OCI-LY1 (cell line): ENCODE measurements around the gene KLHDC4.

Experiments
- EZH2 ChIP-seq: fragments of 200-600 bp; sonication (generic), shearing (Covaris generic); IDR thresholded peaks from 2 replicates; pipeline ENCODE4 v1.8.0; 2017; ENCODE audit warnings: borderline replicate concordance, mixed run types, mild to moderate bottlenecking, antibody characterized with exemption, low read length, moderate library complexity, mixed read lengths
- TF ChIP-seq, protein P1 (sequence below): fragments of 200-600 bp; sonication (generic), shearing (Covaris generic); IDR thresholded peaks from 2 replicates; pipeline ENCODE4 v1.5.1; 2017; ENCODE audit warnings: mild to moderate bottlenecking, antibody characterized with exemption, low read length, moderate library complexity, mixed read lengths

DNA sequence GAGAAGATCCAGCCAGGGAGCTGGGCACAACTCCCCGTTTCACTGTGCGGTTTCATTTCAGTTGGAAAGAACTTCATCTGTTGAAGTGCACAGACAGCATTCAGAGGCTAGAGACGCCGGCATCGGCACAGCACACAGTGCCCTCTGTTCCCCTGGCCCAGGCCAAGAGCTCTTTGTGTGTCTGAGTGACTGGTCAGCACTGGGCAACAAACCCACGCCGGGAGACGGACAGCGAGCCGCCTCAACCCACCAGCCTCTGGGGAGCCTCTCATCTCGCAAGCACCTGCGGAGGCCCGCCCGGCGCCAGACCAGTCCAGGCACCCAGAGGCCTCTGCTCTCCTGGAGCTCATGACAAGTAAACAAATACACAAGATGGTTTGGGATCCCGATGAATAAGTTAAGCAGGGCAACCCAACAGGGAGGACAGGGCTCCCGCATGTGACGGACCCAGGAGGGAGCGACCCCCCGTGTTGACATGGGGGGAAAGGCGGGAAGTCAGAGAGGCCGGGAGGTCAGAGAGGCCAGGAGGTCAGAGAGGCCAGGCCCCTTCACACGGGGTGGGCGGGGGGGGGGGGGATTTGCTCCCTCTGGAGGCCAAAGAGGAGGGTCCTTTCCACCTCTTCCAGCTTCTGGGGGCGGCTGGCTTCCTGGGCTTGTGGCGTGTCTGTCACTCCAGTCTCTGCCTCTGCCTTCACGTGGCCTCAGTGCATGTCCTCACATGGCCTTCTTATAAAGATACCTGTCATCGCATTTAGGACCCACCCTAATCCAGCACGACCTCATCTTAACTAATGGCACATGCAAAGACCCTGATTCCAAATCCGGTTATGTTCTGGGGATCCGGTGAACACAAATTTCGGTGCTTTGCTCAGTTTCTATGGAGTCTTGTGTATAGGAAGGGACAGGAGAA is 25.8 kb upstream of the KLHDC4 start:
- TF ChIP-seq, protein P1, sequence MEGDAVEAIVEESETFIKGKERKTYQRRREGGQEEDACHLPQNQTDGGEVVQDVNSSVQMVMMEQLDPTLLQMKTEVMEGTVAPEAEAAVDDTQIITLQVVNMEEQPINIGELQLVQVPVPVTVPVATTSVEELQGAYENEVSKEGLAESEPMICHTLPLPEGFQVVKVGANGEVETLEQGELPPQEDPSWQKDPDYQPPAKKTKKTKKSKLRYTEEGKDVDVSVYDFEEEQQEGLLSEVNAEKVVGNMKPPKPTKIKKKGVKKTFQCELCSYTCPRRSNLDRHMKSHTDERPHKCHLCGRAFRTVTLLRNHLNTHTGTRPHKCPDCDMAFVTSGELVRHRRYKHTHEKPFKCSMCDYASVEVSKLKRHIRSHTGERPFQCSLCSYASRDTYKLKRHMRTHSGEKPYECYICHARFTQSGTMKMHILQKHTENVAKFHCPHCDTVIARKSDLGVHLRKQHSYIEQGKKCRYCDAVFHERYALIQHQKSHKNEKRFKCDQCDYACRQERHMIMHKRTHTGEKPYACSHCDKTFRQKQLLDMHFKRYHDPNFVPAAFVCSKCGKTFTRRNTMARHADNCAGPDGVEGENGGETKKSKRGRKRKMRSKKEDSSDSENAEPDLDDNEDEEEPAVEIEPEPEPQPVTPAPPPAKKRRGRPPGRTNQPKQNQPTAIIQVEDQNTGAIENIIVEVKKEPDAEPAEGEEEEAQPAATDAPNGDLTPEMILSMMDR = no peak
- TF ChIP-seq EZH2 = no peak
